HCT116 (cell line): ENCODE results near the gene HMGN2. TPM values are rescaled to one million over a fixed set of nuclear protein-coding genes. Genes with fewer than 3 reads are reported as not detected.

Experiments
- ATAC-seq: fragments of 200-7000 bp; cut with Tn5 transposase; 2 replicates; pipeline ENCODE4 v1.9.1; 2020; ENCODE audit warnings: mild to moderate bottlenecking, moderate library complexity
- BruUV-seq: library from RNA; stranded (reverse); fragments of 400-500 nt; replicated peaks from 2 replicates; lab custom pipeline; 2021; lab: Mats Ljungman, UMichigan
- CTCF ChIA-PET: fragments of 300-600 bp; sonication (Branson Sonifier 250); formaldehyde crosslinking; loops from one replicate; lab custom pipeline; 2021; ENCODE audit warnings: antibody characterized with exemption; lab: Charles Lee
- POLR2A ChIA-PET: fragments of 300-600, 350-600 bp; sonication (Branson Sonifier 250); formaldehyde crosslinking; loops from one replicate; lab custom pipeline; 2021; ENCODE audit warnings: antibody characterized with exemption; lab: Charles Lee
- RAD21 ChIA-PET, 2 experiments: fragments of 300-600 bp; sonication (Branson Sonifier 250); formaldehyde crosslinking; loops; one replicate each; lab custom pipeline; 2023; ENCODE audit warnings: low total read pairs in 2 of 2; ENCODE audit not compliant: uncharacterized antibody in 2 of 2, unreplicated experiment in 2 of 2, low non-redundant PET in 1 of 2; lab: Charles Lee
- DNase-seq: peaks from one replicate; pipeline ENCODE4 v3.0.0-alpha.2; 2010; ENCODE audit warnings: low read depth, low spot score
- H2AFZ ChIP-seq: fragments of 200-600 bp; shearing (Covaris generic), sonication (generic); 2 replicates; pipeline ENCODE4 v1.6.1; 2017; ENCODE audit warnings: low read depth, mixed run types, mixed read lengths, antibody characterized with exemption, low read length; ENCODE audit not compliant: poor library complexity, severe bottlenecking
- H3K27ac ChIP-seq: 2 replicates; pipeline ENCODE4 v1.5.1; 2012; ENCODE audit warnings: low read depth, low read length
- H3K27me3 ChIP-seq: fragments of 200-600 bp; sonication (generic); 2 replicates; pipeline ENCODE4 v1.6.1; 2016; ENCODE audit warnings: mixed run types, low read length, mixed read lengths; ENCODE audit not compliant: insufficient read depth
- H3K36me3 ChIP-seq, 2 experiments: fragments of 200-500 bp in 1 of 2; fragments of 200-600 bp in 1 of 2; sonication (Bioruptor generic) in 1 of 2; sonication (generic) in 1 of 2; 2 replicates each; pipeline versions ENCODE4 v1.5.1 to v1.6.1; 2014 to 2016; ENCODE audit warnings: low read length in 2 of 2, inconsistent platforms in 1 of 2, mixed read lengths in 1 of 2, mixed run types in 1 of 2; ENCODE audit not compliant: insufficient read depth in 2 of 2, control insufficient read depth in 1 of 2
- H3K4me1 ChIP-seq, 2 experiments: fragments of 200-600 bp in 1 of 2; sonication (generic) in 1 of 2; 2 replicates each; pipeline versions ENCODE4 v1.5.1 to v1.6.1; 2012 to 2017; ENCODE audit warnings: low read length in 2 of 2, inconsistent platforms in 1 of 2, mild to moderate bottlenecking in 1 of 2, mixed read lengths in 1 of 2, mixed run types in 1 of 2, moderate library complexity in 1 of 2; ENCODE audit not compliant: insufficient read depth in 2 of 2, control insufficient read depth in 1 of 2
- H3K4me2 ChIP-seq: fragments of 200-600 bp; sonication (generic); 2 replicates; pipeline ENCODE4 v1.6.1; 2017; ENCODE audit warnings: mixed run types, low read length, mixed read lengths
- H3K4me3 ChIP-seq, 2 experiments: fragments of 200-600 bp in 1 of 2; sonication (generic) in 1 of 2; replicated peaks in 1 of 2; 2 replicates each; pipeline ENCODE4 v1.5.1; 2011 to 2016; ENCODE audit warnings: low read length in 2 of 2, control low read depth in 1 of 2, low read depth in 1 of 2, mild to moderate bottlenecking in 1 of 2, mixed read lengths in 1 of 2, mixed run types in 1 of 2
- H3K79me2 ChIP-seq: fragments of 200-600 bp; sonication (generic); 2 replicates; pipeline ENCODE4 v1.6.1; 2017; ENCODE audit warnings: mild to moderate bottlenecking, mixed run types, low read length, moderate library complexity, mixed read lengths; ENCODE audit not compliant: insufficient read depth
- H3K9ac ChIP-seq: fragments of 200-600 bp; sonication (generic); 2 replicates; pipeline ENCODE4 v1.6.1; 2016; ENCODE audit warnings: low read length, mixed read lengths
- H3K9me2 ChIP-seq: fragments of 200-600 bp; sonication (generic), shearing (Covaris generic); 2 replicates; pipeline ENCODE4 v1.6.1; 2017; ENCODE audit warnings: mixed run types, mild to moderate bottlenecking, moderate library complexity; ENCODE audit not compliant: insufficient read depth
- H3K9me3 ChIP-seq, 2 experiments: fragments of 200-500 bp in 1 of 2; fragments of 200-600 bp in 1 of 2; sonication (Bioruptor generic) in 1 of 2; sonication (generic) in 1 of 2; 2 replicates each; pipeline ENCODE4 v1.6.1; 2014 to 2017; ENCODE audit warnings: low read length in 2 of 2, mixed read lengths in 2 of 2, inconsistent platforms in 1 of 2, low read depth in 1 of 2, mild to moderate bottlenecking in 1 of 2, mixed run types in 1 of 2, moderate library complexity in 1 of 2; ENCODE audit not compliant: control insufficient read depth in 1 of 2, insufficient read depth in 1 of 2
- H4K20me1 ChIP-seq: fragments of 200-600 bp; sonication (generic), shearing (Covaris generic); 2 replicates; pipeline ENCODE4 v1.6.1; 2017; ENCODE audit warnings: mixed run types, mild to moderate bottlenecking, moderate library complexity; ENCODE audit not compliant: insufficient read depth
- EGR1 ChIP-seq: IDR thresholded peaks from 2 replicates; pipeline ENCODE4 v1.6.1; 2012; ENCODE audit warnings: low read depth
- ELF1 ChIP-seq: IDR thresholded peaks from 2 replicates; pipeline ENCODE4 v1.6.1; 2012; ENCODE audit warnings: low read depth, borderline replicate concordance
- EZH2phosphoT487 ChIP-seq: fragments of 200-600 bp; IDR thresholded peaks from 2 replicates; pipeline ENCODE4 v1.6.1; 2018; ENCODE audit warnings: antibody characterized with exemption, borderline replicate concordance
- FOSL1 ChIP-seq: IDR thresholded peaks from 2 replicates; pipeline ENCODE4 v1.6.1; 2012; ENCODE audit warnings: low read depth
- JUND ChIP-seq: IDR thresholded peaks from 2 replicates; pipeline ENCODE4 v1.6.1; 2012
- POLR2AphosphoS5 ChIP-seq: IDR thresholded peaks from 2 replicates; pipeline ENCODE4 v1.6.1; 2011; ENCODE audit warnings: mild to moderate bottlenecking, low read depth, low read length, moderate library complexity
- YY1 ChIP-seq: IDR thresholded peaks from 2 replicates; pipeline ENCODE4 v1.6.1; 2011; ENCODE audit warnings: low read length, low read depth, moderate library complexity, mild to moderate bottlenecking; ENCODE audit not compliant: insufficient replicate concordance; ENCODE audit errors: extremely low read depth
- ZFX ChIP-seq: fragments of 450-650 bp; IDR thresholded peaks from 2 replicates; pipeline ENCODE4 v1.6.1; 2017
- intact Hi-C: fragments of 100-400 bp; cut with micrococcal nuclease; formaldehyde crosslinking; loops from 2 replicates; pipeline ENCODE4 v1.10.0; 2022
- total RNA-seq: library from RNA; stranded (reverse); gene quantifications from one replicate; pipeline ENCODE4 v1.2.1, GENCODE V29; 2021; ENCODE audit not compliant: unreplicated experiment
- TF ChIP-seq, protein P1 (sequence below): IDR thresholded peaks from 2 replicates; pipeline ENCODE4 v1.6.1; 2012
- TF ChIP-seq, protein P2 (sequence below): IDR thresholded peaks from 2 replicates; pipeline ENCODE4 v1.6.1; 2012; ENCODE audit warnings: low read depth

The HMGN2 gene
- total RNA-seq, 1 experiment from 2014 or later, result 483 TPM

DNA sequence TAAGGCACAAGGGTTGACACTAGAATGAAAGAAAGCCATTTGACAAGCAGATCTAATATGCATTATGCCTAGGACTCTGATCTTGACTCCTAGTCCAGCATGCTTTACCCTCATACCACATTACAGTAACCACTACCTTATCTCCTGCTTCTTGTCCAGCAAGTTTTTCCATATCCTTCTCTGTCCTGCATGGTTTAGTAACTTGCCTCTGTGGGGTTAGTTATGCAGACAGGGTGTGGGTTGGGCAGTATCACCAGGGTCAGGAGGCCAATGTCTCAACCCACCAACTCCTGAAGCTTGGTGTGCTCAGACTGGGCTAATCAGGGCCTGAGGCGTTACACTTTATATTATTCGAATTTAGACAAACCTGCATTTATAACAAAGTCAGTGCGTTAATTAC is 21.3 kb upstream of the HMGN2 start:
- no peaks in the 10 kb centered on the region for H3K9me3 ChIP-seq
- no peaks in the 10 kb centered on the region for H3K4me1 ChIP-seq
- ATAC-seq, result no peak
- intact Hi-C loops, result no loop called here
- CTCF ChIA-PET, result no interaction called here
- no peaks in the 10 kb centered on the region for H3K9me2 ChIP-seq
- RAD21 ChIA-PET, result no interaction called here
- no peak overlapping the region for H3K4me3 ChIP-seq
- H3K9ac ChIP-seq, result no peak overlapping the region
- peaks cover 15 to 17% of the 10 kb centered on the region in 2 experiments; a peak in 3 of 4 replicates for H3K36me3 ChIP-seq
- POLR2A ChIA-PET, result no interaction called here
- H3K79me2 ChIP-seq, result no peaks in the 10 kb centered on the region
- no peak overlapping the region for H2AFZ ChIP-seq
- no peak overlapping the region for H3K27ac ChIP-seq
- H4K20me1 ChIP-seq, result no peaks in the 10 kb centered on the region
- no peak for DNase-seq
- TF ChIP-seq YY1 (no peak), EGR1 (no peak), EZH2phosphoT487 (no peak), FOSL1 (no peak), JUND (no peak), ELF1 (no peak), POLR2AphosphoS5 (no peak), ZFX (no peak)
- TF ChIP-seq, protein P1, sequence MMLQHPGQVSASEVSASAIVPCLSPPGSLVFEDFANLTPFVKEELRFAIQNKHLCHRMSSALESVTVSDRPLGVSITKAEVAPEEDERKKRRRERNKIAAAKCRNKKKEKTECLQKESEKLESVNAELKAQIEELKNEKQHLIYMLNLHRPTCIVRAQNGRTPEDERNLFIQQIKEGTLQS, result no peak
- TF ChIP-seq, protein P2, sequence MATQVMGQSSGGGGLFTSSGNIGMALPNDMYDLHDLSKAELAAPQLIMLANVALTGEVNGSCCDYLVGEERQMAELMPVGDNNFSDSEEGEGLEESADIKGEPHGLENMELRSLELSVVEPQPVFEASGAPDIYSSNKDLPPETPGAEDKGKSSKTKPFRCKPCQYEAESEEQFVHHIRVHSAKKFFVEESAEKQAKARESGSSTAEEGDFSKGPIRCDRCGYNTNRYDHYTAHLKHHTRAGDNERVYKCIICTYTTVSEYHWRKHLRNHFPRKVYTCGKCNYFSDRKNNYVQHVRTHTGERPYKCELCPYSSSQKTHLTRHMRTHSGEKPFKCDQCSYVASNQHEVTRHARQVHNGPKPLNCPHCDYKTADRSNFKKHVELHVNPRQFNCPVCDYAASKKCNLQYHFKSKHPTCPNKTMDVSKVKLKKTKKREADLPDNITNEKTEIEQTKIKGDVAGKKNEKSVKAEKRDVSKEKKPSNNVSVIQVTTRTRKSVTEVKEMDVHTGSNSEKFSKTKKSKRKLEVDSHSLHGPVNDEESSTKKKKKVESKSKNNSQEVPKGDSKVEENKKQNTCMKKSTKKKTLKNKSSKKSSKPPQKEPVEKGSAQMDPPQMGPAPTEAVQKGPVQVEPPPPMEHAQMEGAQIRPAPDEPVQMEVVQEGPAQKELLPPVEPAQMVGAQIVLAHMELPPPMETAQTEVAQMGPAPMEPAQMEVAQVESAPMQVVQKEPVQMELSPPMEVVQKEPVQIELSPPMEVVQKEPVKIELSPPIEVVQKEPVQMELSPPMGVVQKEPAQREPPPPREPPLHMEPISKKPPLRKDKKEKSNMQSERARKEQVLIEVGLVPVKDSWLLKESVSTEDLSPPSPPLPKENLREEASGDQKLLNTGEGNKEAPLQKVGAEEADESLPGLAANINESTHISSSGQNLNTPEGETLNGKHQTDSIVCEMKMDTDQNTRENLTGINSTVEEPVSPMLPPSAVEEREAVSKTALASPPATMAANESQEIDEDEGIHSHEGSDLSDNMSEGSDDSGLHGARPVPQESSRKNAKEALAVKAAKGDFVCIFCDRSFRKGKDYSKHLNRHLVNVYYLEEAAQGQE, result no peak
- no TSS peak for BruUV-seq
- H3K4me2 ChIP-seq, result no peak overlapping the region
- H3K27me3 ChIP-seq, result no peaks in the 10 kb centered on the region
